ENCODE data around the gene EZH2.

DNA sequence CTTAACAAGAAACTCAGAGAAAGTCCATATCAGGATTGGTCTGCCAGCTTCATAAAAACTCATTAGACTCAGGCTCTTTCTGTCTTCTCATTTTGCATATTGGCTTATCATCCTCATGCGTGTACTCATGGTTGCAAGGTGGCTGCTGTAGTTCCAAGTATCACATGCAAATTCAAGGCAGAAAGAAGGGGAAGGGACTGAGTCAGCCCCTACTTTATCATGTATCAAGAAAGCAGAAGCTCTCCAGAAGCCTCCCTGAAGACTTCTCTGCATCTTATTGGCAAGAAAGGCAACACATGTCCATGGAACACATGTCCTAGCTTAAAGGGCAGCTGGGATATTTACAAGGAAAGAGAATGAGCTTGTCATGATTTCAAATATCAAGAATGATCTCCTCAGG is 19.4 kb upstream of the EZH2 start:
- no peak for TF ChIP-seq CTCF (IDR thresholded peaks at IDR 0.05)
- no peak for TF ChIP-seq POLR2A (IDR thresholded peaks at IDR 0.05)
